Sigmoid colon (tissue), 7 donors: ENCODE results near the gene NFIB. TPM values are rescaled to one million over a fixed set of nuclear protein-coding genes. Genes with fewer than 3 reads are reported as not detected.

Experiments
- DNase-seq: peaks from one replicate; pipeline ENCODE4 v3.0.0-alpha.2; 2019
- H3K27ac ChIP-seq, 4 donors: fragments of 200-600 bp; sonication (generic); one replicate each; pipeline ENCODE4 v1.5.1; 2016 to 2019; ENCODE audit warnings: mild to moderate bottlenecking in 1 of 4
- H3K27me3 ChIP-seq, 3 donors: fragments of 200-600 bp; sonication (generic); one replicate each; pipeline ENCODE4 v1.5.1; 2019; ENCODE audit warnings: mild to moderate bottlenecking in 1 of 3
- H3K36me3 ChIP-seq, 4 donors: fragments of 200-600 bp; sonication (generic); one replicate each; pipeline ENCODE4 v1.5.1; 2016 to 2019
- H3K4me1 ChIP-seq, 4 donors: fragments of 200-600 bp; sonication (generic); one replicate each; pipeline ENCODE4 v1.5.1; 2017 to 2019
- H3K4me3 ChIP-seq, 4 donors: fragments of 200-600 bp; sonication (generic); one replicate each; pipeline ENCODE4 v1.5.1; 2017 to 2019; ENCODE audit warnings: mild to moderate bottlenecking in 2 of 4, moderate library complexity in 1 of 4
- H3K9me3 ChIP-seq, 4 donors: fragments of 200-600 bp in 3 of 4; sonication (generic) in 3 of 4; one replicate each; pipeline versions ENCODE4 v1.5.1 to v1.6.1; 2013 to 2019
- CTCF ChIP-seq, 4 experiments: fragments of 450-650 bp in 3 of 4; fragments of 200-600 bp in 1 of 4; IDR thresholded peaks; one replicate each; pipeline ENCODE4 v1.5.1; 2016 to 2019; ENCODE audit warnings: antibody characterized with exemption in 4 of 4, mild to moderate bottlenecking in 3 of 4, moderate library complexity in 2 of 4
- EP300 ChIP-seq, 4 donors: sonication (generic); formaldehyde crosslinking; IDR thresholded peaks; one replicate each; pipeline ENCODE4 v1.6.1; 2017; ENCODE audit warnings: antibody characterized with exemption in 4 of 4
- POLR2A ChIP-seq, 2 donors: fragments of 450-650 bp; IDR thresholded peaks; one replicate each; pipeline ENCODE4 v1.6.1; 2016; ENCODE audit warnings: antibody characterized with exemption in 2 of 2, mild to moderate bottlenecking in 2 of 2, moderate library complexity in 2 of 2
- POLR2AphosphoS5 ChIP-seq, 4 donors: sonication (generic); formaldehyde crosslinking; IDR thresholded peaks; one replicate each; pipeline ENCODE4 v1.6.1; 2017; ENCODE audit warnings: antibody characterized with exemption in 4 of 4
- WGBS, 2 donors: extraction: QIAGEN DNeasy Blood & Tissue Kit; methylation state at CpG; one replicate each; pipeline ENCODE4 v1.1.7; 2013; 5-methylcytosine and 5-hydroxymethylcytosine counted together
- intact Hi-C: fragments of 100-400 bp; cut with DNase I; formaldehyde crosslinking; loops from one replicate; pipeline ENCODE4 v1.15.1; 2023
- polyA plus RNA-seq, 3 donors: library from polyadenylated mRNA; stranded (reverse); fragments of 200-250 nt; gene quantifications; one replicate each; pipeline ENCODE4 v1.2.3, GENCODE V29; 2013
- total RNA-seq, 4 donors: library from RNA; depleted of rRNA; stranded (reverse); fragments of >200 nt; gene quantifications; one replicate each; pipeline ENCODE4 v1.1.0, GENCODE V29; 2016
- donor health status: healthy with polysubstance abuse.
- donor health status: Bipolar disorder and iron deficiency.
- donor health status: healthy.

Gene NFIB
- total and polyA plus RNA-seq, 7 donors: 3.7 to 129 (median 45.3) TPM

- H3K36me3 ChIP-seq: no peaks in the 10 kb centered on the region
- no peaks in the 10 kb centered on the region for H3K9me3 ChIP-seq
- 73 to 86% methylated on average over 3 of the region's 3 CpGs for WGBS, 2 donors
- H3K27ac ChIP-seq: no peak overlapping the region
- intact Hi-C loops: no loop called here
- H3K4me3 ChIP-seq: no peak overlapping the region
- TF ChIP-seq EP300 (IDR thresholded peaks at IDR 0.05) (no peak), POLR2AphosphoS5 (IDR thresholded peaks at IDR 0.05) (no peak), POLR2A (IDR thresholded peaks at IDR 0.05) (no peak), CTCF (IDR thresholded peaks at IDR 0.05) (no peak)
- DNase-seq: no peak
- no peaks in the 10 kb centered on the region for H3K27me3 ChIP-seq
- peaks cover 0 to 52% (median 24%) of the 10 kb centered on the region in 4 donors for H3K4me1 ChIP-seq
These were observed 67.9 kb downstream of the NFIB start for GRCh38 chr9:14245901-14246525.

- Histone ChIP-seq H3K27me3 (no peaks in the 10 kb centered on the region), H3K9me3 (no peaks in the 10 kb centered on the region), H3K4me1 (peaks cover 0 to 58% (median 31%) of the 10 kb centered on the region in 4 donors), H3K27ac (no peak overlapping the region), H3K4me3 (no peak overlapping the region), H3K36me3 (no peaks in the 10 kb centered on the region)
- TF ChIP-seq EP300 (IDR thresholded peaks at IDR 0.05) (no peak), POLR2AphosphoS5 (IDR thresholded peaks at IDR 0.05) (no peak), CTCF (IDR thresholded peaks at IDR 0.05) (no peak)
- intact Hi-C loops: no loop called here
- 82 to 91% methylated on average over 5 of the region's 5 CpGs for WGBS, 2 donors
- DNase-seq: no peak
These were observed 70.4 kb downstream of the NFIB start for GRCh38 chr9:14243514-14244042.

- peaks cover 0 to 65% (median 37%) of the 10 kb centered on the region in 4 donors for H3K4me1 ChIP-seq
- H3K27ac ChIP-seq: no peak overlapping the region
- H3K36me3 ChIP-seq: no peaks in the 10 kb centered on the region
- no peak for DNase-seq
- no peaks in the 10 kb centered on the region for H3K9me3 ChIP-seq
- TF ChIP-seq POLR2AphosphoS5 (IDR thresholded peaks at IDR 0.05): no peak
- TF ChIP-seq CTCF (IDR thresholded peaks at IDR 0.05): no peak
- no peak for TF ChIP-seq EP300 (IDR thresholded peaks at IDR 0.05)
- no peak for TF ChIP-seq POLR2A (IDR thresholded peaks at IDR 0.05)
- H3K27me3 ChIP-seq: no peaks in the 10 kb centered on the region
- no peak overlapping the region for H3K4me3 ChIP-seq
- intact Hi-C loops: no loop called here
These were observed 71.7 kb downstream of the NFIB start for GRCh38 chr9:14242150-14242805.

GRCh38 chr9:14240537-14240936 is 73.4 kb downstream of the NFIB start:
- peaks cover 0 to 78% (median 46%) of the 10 kb centered on the region in 4 donors for H3K4me1 ChIP-seq
- H3K9me3 ChIP-seq: no peaks in the 10 kb centered on the region
- H3K36me3 ChIP-seq: no peaks in the 10 kb centered on the region
- DNase-seq: no peak
- intact Hi-C loops: no loop called here
- H3K27me3 ChIP-seq: no peaks in the 10 kb centered on the region
- 67 to 83% methylated on average over 6 of the region's 6 CpGs for WGBS, 2 donors
- peak overlapping the region in 2 of 4 donors; percentile 15 to 16 for H3K27ac ChIP-seq
- H3K4me3 ChIP-seq: no peak overlapping the region
- TF ChIP-seq POLR2AphosphoS5 (IDR thresholded peaks at IDR 0.05): no peak

GRCh38 chr9:14238518-14238917 is 75.4 kb downstream of the NFIB start:
- Histone ChIP-seq H3K27ac (peak overlapping the region in 3 of 4 donors; percentile 24 to 51 (median 46)), H3K36me3 (no peaks in the 10 kb centered on the region), H3K4me3 (no peak overlapping the region), H3K4me1 (peaks cover 0 to 73% (median 47%) of the 10 kb centered on the region in 4 donors), H3K9me3 (no peaks in the 10 kb centered on the region), H3K27me3 (no peaks in the 10 kb centered on the region)
- no peak for TF ChIP-seq EP300 (IDR thresholded peaks at IDR 0.05)
- TF ChIP-seq POLR2AphosphoS5 (IDR thresholded peaks at IDR 0.05): peak in 1 of 4 donors; percentile 47
- no peak for TF ChIP-seq CTCF (IDR thresholded peaks at IDR 0.05)
- TF ChIP-seq POLR2A (IDR thresholded peaks at IDR 0.05): no peak
- DNase-seq: no peak
- intact Hi-C loops: no loop called here
- WGBS, 2 donors: 54 to 62% methylated on average over 4 of the region's 4 CpGs
